A673 (cell line): ENCODE measurements around the gene CREB1. TPM values are rescaled to one million over a fixed set of nuclear protein-coding genes. Genes with fewer than 3 reads are reported as not detected.

Experiments
- BruUV-seq: library from RNA; stranded (reverse); fragments of 400-500 nt; replicated peaks from 2 replicates; lab custom pipeline; 2021; lab: Mats Ljungman, UMichigan
- CTCF ChIA-PET: fragments of 300-600 bp; sonication (Branson Sonifier 250); formaldehyde crosslinking; loops from one replicate; lab custom pipeline; 2022; ENCODE audit warnings: antibody characterized with exemption; lab: Charles Lee
- POLR2A ChIA-PET: fragments of 300-600 bp; sonication (Branson Sonifier 250); formaldehyde crosslinking; loops from one replicate; lab custom pipeline; 2022; ENCODE audit warnings: antibody characterized with exemption; ENCODE audit not compliant: low non-redundant PET; lab: Charles Lee
- DNase-seq: peaks from one replicate; pipeline ENCODE4 v3.0.0-alpha.2; 2015; ENCODE audit warnings: low spot score
- H3K27ac ChIP-seq: fragments of 200-600 bp; sonication (generic); 2 replicates; pipeline ENCODE4 v1.5.1; 2016; ENCODE audit warnings: mixed run types, low read depth, mild to moderate bottlenecking, mixed read lengths, antibody characterized with exemption, low read length; ENCODE audit not compliant: poor library complexity, severe bottlenecking
- H3K27me3 ChIP-seq: fragments of 200-600 bp; sonication (generic); replicated peaks from 2 replicates; pipeline ENCODE4 v1.6.1; 2017; ENCODE audit warnings: mixed run types, low read depth, mild to moderate bottlenecking, mixed read lengths, antibody characterized with exemption, low read length; ENCODE audit not compliant: insufficient read depth, poor library complexity
- H3K36me3 ChIP-seq: fragments of 200-600 bp; sonication (generic); 2 replicates; pipeline ENCODE4 v1.6.1; 2016; ENCODE audit warnings: mixed run types, mild to moderate bottlenecking, mixed read lengths, antibody characterized with exemption, low read length; ENCODE audit not compliant: insufficient read depth, poor library complexity, severe bottlenecking
- H3K4me1 ChIP-seq: fragments of 200-600 bp; sonication (generic); 2 replicates; pipeline ENCODE4 v1.6.1; 2017; ENCODE audit warnings: mixed run types, mild to moderate bottlenecking, mixed read lengths, antibody characterized with exemption, low read length; ENCODE audit not compliant: insufficient read depth, poor library complexity, severe bottlenecking
- H3K4me3 ChIP-seq: fragments of 200-600 bp; sonication (generic); 2 replicates; pipeline ENCODE4 v1.5.1; 2016; ENCODE audit warnings: low read depth, mixed run types, mild to moderate bottlenecking, mixed read lengths, low read length; ENCODE audit not compliant: poor library complexity, severe bottlenecking
- H3K9me3 ChIP-seq: fragments of 200-600 bp; sonication (generic); 2 replicates; pipeline ENCODE4 v1.6.1; 2016; ENCODE audit warnings: mixed run types, low read depth, mild to moderate bottlenecking, mixed read lengths, antibody characterized with exemption, low read length; ENCODE audit not compliant: poor library complexity, severe bottlenecking
- CTCF ChIP-seq: fragments of 300-800, 200-600 bp; sonication (generic); conservative IDR thresholded peaks from 2 replicates; pipeline ENCODE4 v1.5.1; 2017; ENCODE audit warnings: low read depth, mild to moderate bottlenecking, antibody characterized with exemption, low read length, moderate library complexity, mixed read lengths
- EZH2 ChIP-seq: fragments of 200-600 bp; sonication (generic); IDR thresholded peaks from 2 replicates; pipeline ENCODE4 v1.6.1; 2017; ENCODE audit warnings: borderline replicate concordance, low read depth, mild to moderate bottlenecking, mixed read lengths, antibody characterized with exemption, low read length; ENCODE audit not compliant: poor library complexity, severe bottlenecking
- intact Hi-C: fragments of 100-400 bp; cut with micrococcal nuclease; formaldehyde crosslinking; loops from one replicate; pipeline ENCODE4 v1.10.0; 2022; ENCODE audit not compliant: unreplicated experiment
- total RNA-seq: library from RNA; stranded (reverse); gene quantifications from 2 replicates; pipeline ENCODE4 v1.2.3, GENCODE V29; 2021

The CREB1 gene
- total RNA-seq, 1 experiment from 2014 or later: 78.5 TPM

GRCh38 chr2:207490441-207490840 lies 39.3 kb upstream of the CREB1 start:
- no peaks in the 10 kb centered on the region for H3K36me3 ChIP-seq
- CTCF ChIA-PET: no interaction called here
- intact Hi-C loops: no loop called here
- H3K9me3 ChIP-seq: no peaks in the 10 kb centered on the region
- TF ChIP-seq CTCF (no peak), EZH2 (no peak)
- H3K27me3 ChIP-seq: no peaks in the 10 kb centered on the region
- DNase-seq: no peak
- BruUV-seq: no TSS peak
- H3K4me1 ChIP-seq: no peaks in the 10 kb centered on the region
- no peak overlapping the region for H3K27ac ChIP-seq
- H3K4me3 ChIP-seq: no peak overlapping the region
- POLR2A ChIA-PET: no interaction called here

GRCh38 chr2:207491086-207491485 lies 38.7 kb upstream of the CREB1 start:
- TF ChIP-seq EZH2 (no peak), CTCF (no peak)
- ChIA-PET POLR2A (no interaction called here), CTCF (no interaction called here)
- BruUV-seq: no TSS peak
- Histone ChIP-seq H3K27me3 (no peaks in the 10 kb centered on the region), H3K4me3 (no peak overlapping the region), H3K4me1 (no peaks in the 10 kb centered on the region), H3K27ac (no peak overlapping the region), H3K9me3 (no peaks in the 10 kb centered on the region), H3K36me3 (no peaks in the 10 kb centered on the region)
- intact Hi-C loops: no loop called here
- no peak for DNase-seq

GRCh38 chr2:207491956-207492355 lies 37.8 kb upstream of the CREB1 start:
- no peaks in the 10 kb centered on the region for H3K27me3 ChIP-seq
- no peak overlapping the region for H3K4me3 ChIP-seq
- ChIA-PET POLR2A (no interaction called here), CTCF (no interaction called here)
- no peaks in the 10 kb centered on the region for H3K4me1 ChIP-seq
- H3K9me3 ChIP-seq: no peaks in the 10 kb centered on the region
- TF ChIP-seq CTCF (no peak), EZH2 (no peak)
- no peak for DNase-seq
- intact Hi-C loops: no loop called here
- BruUV-seq: no TSS peak
- H3K36me3 ChIP-seq: no peaks in the 10 kb centered on the region
- no peak overlapping the region for H3K27ac ChIP-seq
